GM18870 (cell line): ENCODE results near the gene BANF1.
"Not testable (repeated sequence)": the region's sequence is repeated elsewhere in the genome, so short reads cannot be mapped to it uniquely, and the experiment has no call there.

Experiments used
- ATAC-seq: cut with Tn5 transposase; IDR thresholded peaks from one replicate; pipeline ENCODE4 v1.9.1; 2021; ENCODE audit warnings: moderate library complexity; ENCODE audit not compliant: unreplicated experiment

The BANF1 gene

DNA sequence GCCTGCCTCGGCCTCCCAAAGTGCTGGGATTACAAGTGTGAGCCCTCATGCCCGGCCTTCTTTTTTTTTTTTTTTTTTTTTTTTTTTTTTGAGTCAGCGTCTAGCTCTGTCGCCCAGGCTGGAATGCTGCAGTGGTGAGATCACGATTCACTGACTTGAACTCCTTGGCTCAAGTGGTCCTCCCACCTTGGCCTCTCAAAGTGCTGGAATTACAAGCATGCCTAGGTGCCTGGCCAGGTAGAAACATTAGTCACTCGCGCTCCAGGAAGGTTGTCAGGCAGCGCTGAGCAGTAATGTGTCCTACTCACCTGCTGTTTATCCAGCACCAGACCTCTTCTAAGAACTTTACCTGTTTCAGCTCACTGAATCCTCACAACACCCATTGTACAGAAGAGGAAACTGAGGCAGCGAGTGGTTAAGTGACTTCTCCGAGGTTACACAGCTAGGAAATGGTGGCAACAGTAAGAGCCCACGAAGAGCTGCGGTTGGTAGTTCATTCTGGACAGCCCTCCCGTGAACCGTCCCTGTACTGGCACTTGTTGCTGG is 9.0 kb downstream of the BANF1 start:
- no peak for ATAC-seq

GRCh38 chr11:66011785-66012303 is 9.5 kb downstream of the BANF1 start, which contains the start of gene CST6:
Gene CST6, plus strand, starts transcription at chr11:66012008. Its CDS starts 37 bp downstream, at chr11:66012045.
- no peak for ATAC-seq

GRCh38 chr11:66012371-66012945 is 10.2 kb downstream of the BANF1 start:
- ATAC-seq = no peak

DNA sequence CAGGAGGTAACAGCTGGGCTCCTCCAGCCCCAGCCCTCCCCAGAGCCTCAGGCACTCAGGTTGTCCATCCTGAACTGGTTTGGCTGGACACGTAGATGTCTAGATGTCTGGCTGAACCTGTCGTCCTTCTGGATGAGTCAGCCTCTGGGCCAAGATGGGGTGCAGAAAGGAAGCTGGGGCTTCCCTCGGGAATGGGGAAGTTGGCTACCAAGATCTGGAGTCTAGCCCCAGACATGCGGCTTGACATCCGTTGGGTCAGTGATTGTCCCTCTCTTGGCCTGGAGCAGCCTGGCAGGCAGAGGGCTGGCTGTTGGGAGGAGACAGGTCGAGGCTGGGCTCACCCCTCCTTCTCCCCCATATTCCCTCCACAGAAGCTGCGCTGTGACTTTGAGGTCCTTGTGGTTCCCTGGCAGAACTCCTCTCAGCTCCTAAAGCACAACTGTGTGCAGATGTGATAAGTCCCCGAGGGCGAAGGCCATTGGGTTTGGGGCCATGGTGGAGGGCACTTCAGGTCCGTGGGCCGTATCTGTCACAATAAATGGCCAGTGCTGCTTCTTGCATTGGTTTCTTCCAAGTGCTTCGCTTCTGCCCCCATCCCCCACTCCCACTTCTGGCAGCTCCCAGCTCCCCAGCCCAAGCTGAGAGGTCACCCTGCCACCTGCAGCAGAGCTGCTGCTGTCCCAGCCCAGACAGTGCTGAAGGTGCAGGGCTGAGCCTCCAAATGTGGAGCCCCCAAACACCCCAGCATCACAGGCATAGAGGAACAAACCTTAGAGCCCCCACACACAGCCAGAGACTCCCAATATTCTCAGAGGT is 10.9 kb downstream of the BANF1 start:
- no peak for ATAC-seq

DNA sequence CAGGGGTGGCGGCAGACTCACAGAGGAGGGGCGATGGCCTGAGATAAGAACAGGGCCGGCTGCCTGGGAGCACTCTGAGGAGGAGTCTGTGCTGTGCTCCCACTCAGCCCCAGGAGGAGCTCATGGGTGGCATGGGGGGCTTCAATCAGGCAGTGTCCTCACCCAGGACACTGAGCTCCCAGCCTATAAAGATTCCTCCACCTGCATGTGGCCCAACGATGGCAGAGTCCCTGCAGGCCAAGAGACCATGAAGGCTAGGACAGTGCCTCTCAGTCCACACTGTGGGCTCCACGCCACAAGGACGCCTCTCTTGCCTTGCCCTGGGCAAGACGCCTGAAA is 11.4 kb downstream of the BANF1 start:
- ATAC-seq = no peak

GRCh38 chr11:66014804-66015453 is 12.6 kb downstream of the BANF1 start:
- ATAC-seq = no peak

DNA sequence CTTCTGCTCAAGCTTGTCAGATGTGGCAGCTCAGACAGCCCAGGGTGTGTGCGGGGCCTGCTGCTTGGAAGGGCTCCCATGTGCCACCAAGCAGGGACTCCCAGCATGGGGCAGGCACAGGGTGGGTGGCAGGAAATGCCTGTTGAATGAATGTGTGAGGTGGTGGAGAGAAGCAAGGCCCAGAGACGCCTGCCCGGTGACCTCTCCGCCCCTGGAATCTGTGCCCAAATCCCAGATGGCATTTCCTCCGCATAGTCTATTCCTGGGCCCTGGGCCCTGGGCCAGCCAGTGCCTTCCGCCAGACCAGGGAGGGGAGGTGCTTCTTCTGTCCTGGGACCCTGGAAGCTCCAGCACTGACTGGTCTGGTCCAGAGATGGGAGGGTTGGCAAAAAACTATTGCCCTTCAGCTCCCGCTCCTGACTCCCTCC is 13.2 kb downstream of the BANF1 start:
- no peak for ATAC-seq

DNA sequence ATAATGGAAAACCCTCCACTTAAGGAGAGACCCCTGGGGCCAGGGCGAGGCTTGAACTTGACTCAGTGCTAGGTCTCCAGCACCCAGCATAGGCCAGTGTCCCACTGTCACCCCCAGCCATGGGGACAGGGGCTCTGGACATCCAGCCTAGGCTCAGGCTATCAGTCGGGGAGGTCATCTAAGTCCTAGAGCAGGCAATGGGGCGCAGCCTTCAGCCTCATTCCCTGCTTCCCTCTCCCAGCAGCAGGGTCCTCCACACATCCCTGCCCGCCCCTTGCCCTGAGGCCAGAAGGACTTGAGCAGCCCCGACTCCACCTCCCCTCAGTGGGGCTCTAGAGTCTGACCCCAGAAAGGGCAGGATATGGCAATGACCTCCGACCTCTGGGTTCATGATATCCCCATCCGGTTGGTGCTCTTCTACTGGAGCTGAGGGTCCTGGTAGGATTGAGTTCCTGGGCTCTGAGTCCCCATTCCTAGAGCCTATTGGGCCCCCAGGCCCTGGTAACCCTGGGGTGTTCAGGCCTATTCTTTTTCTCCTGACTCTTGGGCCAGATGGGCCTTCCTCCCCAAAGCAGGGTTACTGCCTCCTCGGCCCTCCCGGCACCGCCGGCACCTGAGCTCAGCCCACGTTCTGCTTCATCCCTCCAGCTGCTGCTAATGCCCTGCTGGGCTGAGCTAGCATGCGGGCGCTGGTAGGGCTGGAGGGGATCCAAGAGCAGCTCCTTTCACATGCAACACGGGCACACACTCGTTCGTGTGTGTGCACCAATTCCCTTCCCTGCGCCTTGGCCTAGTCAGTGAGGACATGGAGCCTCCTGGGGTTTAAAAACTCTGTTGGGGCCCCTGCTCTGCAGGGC is 13.9 kb downstream of the BANF1 start:
- no peak for ATAC-seq

GRCh38 chr11:66016793-66017177 is 14.5 kb downstream of the BANF1 start:
- no peak for ATAC-seq

- no peak for ATAC-seq
Measured at GRCh38 chr11:66017321-66017720, 15.0 kb downstream of the BANF1 start.

DNA sequence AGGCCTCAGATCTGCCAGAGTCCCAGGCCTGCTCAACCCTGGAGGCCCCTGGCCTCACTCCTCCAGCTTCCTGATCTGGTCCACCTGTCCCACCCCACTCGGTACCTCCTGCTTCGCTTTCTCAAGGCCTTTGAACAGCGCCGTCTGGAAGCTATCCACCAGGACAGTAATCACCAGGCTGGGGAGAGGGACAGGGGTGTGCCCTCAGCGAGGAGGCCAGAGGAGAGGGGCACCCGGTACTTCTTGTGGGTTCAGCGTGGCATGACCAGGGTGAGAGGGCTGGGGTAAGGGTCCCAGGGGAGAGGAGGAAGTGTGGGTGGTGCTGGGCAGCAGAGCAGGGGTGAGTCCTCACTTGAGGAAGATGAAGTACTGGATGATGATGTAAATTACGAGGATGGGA is 17.9 kb downstream of the BANF1 start:
- no peak for ATAC-seq

DNA sequence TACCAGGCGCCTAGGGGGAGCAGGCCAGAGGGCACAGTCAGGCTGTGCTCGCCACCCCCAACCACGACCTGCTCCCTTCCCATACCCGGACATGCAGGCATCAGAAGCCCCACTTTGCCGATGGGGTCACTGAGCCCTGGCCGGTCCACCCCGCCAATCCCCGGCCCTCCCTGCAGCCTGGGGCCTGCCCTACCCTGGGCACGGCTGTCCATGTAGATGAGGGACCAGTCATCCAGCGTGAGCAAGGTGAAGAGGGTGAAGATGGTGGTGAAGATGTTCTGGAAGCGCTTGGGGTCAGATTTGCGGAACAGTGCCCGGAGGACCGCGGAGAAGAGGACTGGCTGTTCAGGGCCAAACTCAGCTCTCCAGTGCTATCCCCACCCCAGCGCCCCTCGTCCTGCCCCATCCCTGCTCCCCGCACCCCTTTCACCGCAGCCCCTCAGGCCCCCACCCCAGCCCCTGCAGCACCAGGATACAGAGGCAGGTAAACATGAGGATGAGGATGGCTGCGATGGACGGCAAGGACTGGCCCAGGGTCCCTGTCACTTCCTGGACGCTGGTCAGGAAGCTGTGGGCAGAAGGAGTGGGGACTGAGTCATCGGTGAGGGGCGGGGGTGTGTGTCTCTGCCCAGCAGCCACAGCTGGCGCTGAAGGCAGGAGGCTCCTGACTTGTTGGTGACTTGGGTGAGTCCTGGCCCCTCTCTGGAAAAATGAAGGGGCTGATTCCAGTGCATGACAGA is 18.5 kb downstream of the BANF1 start:
- ATAC-seq = no peak

DNA sequence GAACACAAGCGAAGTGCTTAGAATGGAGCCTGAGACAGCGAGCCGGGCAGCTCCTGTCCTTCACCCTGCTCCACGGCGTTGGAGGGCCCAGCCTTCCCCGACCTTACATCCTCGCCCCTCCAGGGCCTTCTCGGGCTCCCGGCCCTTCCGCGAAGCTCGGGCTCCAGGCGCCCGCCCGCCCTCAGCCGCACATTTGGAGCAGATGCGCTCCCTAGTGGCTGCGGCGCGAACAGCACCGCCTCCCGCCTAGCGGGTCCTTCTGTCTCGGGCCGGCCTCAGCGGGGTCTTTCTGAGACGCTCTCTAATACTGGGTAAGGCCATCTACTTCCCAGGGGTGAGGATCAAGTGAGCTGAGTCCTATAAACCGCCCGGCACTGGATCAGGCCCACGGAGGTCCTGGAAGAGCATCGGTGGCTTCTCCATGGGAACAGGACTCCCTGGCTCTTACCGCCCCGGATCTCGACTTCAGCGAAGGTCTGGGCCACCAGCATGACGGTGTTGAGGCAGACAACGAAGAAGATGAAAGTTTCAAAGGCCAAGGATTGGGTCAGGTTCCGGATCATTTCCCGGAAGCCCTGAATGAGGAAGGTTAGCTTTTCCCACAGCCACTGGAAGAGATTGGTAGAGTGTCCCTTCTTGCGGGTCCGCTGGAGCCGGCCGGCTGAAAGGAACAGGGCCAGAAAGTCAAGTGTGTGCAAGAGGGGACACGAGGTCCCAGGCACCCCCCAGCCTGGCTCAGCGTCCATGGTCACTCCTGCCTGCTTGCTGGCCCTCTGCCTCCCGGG is 20.3 kb downstream of the BANF1 start:
- no peak for ATAC-seq

DNA sequence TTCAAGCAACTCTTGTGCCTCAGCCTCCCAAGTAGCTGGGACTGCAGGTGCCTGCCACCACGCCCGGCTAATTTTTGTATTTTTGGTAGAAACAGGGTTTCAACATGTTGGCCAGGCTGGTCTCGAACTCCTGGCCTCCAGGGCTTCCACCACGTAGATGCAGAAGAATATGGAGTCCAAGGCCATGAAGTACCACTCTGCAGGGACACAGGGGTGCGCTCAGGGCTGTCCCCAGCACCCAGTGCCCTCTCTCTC is 20.8 kb downstream of the BANF1 start:
- ATAC-seq = not testable (repeated sequence)

- ATAC-seq = no peak
Measured at GRCh38 chr11:66026017-66026529, 23.8 kb downstream of the BANF1 start, which contains the start of gene CATSPER1. Gene CATSPER1, minus strand, starts transcription at chr11:66026479. Its CDS starts 100 bp downstream, at chr11:66026379.

GRCh38 chr11:66032957-66033735 is 30.8 kb downstream of the BANF1 start:
- ATAC-seq = no peak

DNA sequence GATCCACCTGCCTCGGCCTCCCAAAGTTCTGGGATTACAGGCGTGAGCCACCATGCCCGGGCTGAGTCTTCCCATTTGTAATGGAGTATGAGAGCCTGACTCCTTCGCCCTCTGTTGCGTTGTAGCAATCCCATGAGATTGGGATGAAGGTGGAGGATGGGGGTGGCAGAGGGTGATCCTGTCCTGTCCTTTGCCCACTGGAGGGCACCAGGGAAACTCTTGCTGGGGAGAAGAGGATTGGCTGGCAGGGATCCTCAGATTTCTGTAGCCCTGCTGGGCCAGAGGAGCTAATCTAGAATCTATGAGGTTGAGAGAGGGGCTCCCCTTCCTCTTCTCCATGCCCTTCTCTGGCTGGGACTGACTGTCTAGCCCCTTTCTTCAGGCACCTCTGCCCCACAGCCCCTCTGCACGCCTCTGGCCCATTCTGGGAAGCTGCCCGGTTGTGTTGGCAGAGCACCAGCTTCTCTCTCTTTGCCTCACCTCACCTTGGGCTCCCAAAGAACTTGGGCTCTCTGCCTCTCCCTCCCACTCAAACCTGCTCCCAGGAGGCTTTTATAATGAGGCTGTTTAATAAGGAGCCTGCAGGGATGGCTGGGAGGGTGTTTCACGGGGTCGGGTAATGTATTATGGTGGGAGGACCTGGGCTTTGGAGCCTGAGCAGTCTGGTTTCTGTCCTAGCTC is 33.5 kb downstream of the BANF1 start:
- ATAC-seq = no peak

DNA sequence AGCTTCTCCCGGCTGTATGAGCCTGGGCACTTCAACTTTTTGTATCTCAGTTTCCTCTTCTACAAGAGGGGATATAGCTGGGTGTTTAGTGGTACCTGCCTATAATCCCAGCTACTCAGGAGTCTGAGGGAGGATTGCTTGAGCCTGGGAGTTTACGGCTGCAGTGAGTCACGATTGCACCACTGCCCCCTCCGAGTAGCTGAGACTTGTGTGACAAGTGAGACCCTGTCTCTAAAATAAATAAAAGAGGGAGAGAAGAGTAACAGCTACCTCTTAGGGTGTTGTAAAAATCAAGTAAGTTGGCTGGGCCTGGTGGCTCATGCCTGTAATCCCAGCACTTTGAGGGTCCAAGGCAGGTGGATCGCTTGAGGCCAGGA is 34.0 kb downstream of the BANF1 start:
- no peak for ATAC-seq
